Stimulated activated CD8-positive, alpha-beta memory T cell treated with anti-CD3 and anti-CD28 coated beads, Interleukin-12 subunit alpha, Interleukin-12 subunit beta, amount 100 ng/mL, for 4 hours (primary cell): Measurements from ENCODE around the gene TMEM131.

Source experiments
- DNase-seq: peaks from one replicate; pipeline ENCODE4 v3.0.0-alpha.2; 2020; ENCODE audit warnings: low read depth

The TMEM131 gene

DNA sequence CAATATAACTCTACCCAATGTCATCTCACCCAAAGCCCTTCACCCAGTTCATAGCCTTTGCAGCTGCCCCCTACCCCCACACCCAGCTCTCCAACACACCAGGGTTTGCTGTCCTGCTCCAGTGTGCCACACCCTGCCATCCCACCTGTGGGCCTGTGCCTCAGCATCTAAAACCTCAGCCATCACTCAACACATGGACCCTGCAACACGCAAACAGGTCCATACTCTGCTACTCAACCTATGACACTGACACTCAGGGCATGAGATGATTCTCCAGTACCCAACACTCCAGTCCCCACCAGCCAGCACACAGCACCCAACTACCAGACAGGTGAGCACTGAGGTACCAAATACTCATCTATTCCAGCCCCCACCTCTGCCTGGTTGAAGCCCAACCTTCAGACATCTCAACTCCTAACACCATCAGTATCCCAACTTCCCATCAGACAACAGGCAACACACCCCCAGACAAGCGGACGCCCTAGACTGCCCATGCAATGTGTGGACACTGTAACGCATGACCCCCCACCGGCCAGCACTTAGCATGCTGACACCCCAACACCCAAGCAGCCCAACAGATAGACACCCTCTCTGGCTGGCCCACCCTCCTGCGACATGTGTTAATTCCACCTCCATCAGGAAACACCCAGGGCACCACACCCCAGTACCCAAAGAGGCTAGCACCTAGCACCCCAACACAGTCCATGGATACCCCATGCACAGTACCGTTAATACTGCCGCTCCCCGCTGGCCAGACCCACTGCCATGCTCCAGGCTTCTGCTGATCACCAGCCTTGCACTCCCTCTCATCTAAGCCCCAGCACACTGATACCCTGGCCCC lies 257.3 kb downstream of the TMEM131 start:
- DNase-seq: no peak

DNA sequence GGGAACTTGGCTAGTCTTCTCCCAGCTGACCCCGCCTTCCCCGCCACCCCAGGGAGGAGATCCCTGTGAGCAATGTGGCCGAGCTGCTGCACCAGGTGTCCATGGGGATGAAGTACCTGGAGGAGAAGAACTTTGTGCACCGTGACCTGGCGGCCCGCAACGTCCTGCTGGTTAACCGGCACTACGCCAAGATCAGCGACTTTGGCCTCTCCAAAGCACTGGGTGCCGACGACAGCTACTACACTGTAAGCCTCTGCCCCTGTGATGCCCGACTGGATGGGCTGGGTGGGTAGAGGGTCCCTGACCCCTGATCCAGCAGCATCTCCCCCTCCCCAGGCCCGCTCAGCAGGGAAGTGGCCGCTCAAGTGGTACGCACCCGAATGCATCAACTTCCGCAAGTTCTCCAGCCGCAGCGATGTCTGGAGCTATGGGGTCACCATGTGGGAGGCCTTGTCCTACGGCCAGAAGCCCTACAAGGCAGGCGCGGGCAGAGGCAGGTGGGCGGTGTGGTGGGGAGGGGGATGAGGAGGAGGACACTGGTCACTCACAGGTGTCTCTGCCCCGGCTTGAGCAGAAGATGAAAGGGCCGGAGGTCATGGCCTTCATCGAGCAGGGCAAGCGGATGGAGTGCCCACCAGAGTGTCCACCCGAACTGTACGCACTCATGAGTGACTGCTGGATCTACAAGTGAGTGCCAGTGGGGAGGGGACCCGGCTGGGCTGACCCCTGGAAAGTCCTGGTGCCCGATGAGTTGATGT lies 258.1 kb downstream of the TMEM131 start:
- DNase-seq: no peak

DNA sequence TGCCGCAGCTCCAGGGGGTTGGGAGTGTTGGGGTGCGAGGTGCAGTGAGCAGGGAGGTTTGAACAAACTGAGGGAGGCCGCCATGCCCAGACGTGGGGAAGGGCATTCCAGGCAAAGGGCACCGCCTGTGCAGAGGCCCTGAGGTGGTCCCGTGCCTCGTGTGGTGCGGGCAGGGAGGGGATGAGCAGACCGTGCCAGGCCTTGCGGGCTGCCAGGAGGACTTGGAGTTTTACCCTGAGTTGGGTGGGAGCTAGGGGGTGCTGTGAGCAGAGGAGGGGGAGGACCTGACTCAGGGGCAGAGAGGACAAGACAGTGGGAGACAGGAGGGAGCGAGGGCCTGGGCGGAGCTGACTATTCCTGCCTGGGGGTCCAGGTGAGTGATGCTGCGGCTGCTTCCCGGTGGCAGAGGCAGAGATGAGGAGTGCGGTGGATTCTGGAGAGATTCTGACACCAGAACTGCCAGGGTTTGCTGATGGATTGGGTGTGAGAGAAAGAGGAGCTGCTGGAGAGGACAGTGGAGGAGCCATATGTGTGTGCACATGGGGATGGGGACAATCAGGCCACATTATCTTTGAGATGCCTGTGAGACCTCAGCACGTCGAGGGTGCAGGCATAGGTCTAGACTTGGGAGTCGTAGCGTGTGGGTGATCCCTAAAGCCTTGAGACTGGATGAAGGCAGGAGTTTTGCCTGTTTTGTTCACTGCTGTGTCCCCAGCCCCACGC lies 259.0 kb downstream of the TMEM131 start:
- DNase-seq: no peak

DNA sequence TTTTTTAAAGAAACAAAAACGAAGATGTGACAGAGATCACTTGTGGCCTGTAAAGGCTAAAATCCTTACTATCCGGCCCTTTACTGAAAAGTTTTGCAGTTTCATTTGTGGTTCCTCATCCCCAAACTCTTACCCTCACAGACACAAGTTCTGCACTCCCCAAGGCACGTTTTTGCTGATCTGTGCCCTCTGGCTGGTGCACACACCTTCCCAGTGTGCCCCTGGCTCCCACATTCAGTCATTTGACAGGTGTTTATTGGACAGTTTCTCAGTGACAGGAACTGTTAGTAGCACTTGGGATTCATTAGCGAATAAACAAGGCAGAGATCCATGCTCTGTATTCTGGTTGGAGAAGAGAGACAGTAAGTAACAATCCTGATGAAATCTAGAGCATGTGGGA lies 259.6 kb downstream of the TMEM131 start:
- no peak for DNase-seq

DNA sequence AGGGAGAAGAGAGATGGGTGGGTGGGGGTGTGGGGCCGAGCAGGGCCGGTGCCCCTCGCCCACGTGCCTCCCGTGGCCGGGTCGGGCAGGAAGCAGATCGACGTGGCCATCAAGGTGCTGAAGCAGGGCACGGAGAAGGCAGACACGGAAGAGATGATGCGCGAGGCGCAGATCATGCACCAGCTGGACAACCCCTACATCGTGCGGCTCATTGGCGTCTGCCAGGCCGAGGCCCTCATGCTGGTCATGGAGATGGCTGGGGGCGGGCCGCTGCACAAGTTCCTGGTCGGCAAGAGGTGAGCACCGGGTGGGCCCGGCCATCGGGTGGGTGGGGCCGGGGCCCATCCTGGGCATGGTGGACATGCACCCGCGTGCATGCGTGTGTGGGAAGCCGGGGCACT lies 260.6 kb downstream of the TMEM131 start:
- DNase-seq: no peak

DNA sequence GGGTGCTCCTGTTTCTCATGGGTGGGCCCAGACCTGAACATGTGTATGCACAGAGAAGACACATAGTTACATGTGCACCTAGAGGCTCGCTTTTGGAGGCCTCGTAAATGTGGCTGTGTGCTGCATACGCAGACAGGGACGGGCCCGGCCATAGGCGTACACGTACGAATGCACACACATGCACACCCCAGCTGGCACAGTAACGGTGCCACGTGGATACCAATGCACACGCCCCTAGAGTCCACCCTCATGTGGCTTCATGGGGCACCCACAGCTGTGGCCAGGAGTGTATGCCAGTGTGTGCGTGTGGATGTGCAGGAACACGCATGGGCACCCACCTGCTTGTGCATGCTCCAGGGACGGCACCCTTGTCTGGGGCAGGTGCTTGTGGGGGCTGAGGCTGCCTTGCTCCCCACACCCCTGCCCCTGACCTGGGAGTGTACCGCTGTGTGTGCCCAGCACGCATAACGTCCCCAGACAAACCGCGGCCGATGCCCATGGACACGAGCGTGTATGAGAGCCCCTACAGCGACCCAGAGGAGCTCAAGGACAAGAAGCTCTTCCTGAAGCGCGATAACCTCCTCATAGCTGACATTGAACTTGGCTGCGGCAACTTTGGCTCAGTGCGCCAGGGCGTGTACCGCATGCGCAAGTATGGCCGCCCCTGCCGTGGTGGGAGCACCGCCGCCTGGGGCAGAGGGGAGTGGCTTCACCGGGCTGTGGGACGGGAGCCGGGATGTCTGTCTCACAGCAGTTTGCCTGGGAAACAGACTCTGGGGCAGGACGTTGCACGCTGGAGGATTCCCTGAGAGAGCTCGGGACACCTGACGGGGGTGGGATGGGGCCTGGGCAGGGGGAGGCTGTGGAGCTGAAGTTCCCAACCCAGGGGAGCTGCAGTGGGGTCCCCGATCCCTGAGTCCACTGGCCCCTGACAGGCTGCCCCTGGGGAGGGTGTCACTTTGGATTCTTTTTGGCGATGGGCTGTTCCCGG lies 261.4 kb downstream of the TMEM131 start:
- DNase-seq: no peak

DNA sequence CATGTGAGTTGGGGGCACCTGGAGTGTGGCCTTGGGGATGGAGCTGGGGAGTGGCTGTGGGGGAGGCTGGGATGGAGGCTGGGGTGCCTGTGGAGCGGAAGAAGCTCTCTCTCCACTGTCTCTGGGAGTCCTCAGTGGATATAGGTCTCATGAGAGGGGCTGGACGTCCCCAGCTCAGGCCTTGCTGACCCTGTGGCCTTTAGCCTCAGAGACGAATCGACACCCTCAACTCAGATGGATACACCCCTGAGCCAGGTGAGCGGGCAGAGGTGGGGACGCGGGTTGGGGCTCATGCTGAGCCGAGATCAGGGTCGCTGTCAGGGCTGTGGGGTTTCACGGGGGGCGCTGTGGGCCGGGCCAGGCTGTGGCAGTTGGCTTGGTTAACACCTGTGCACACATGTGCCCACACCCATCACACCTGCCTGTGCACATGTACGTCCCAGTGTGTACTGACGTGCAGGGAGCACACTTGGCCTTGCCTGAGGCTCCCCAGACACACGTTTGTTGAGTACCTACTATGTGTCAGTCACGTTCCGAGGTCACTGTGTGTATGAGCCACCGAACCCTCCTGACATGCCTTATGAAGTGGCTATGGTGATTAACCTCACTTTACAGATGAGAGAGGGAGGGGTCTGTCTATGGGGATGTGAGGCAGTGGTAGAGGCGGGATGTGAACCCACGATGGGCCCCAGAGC lies 262.3 kb downstream of the TMEM131 start:
- no peak for DNase-seq

DNA sequence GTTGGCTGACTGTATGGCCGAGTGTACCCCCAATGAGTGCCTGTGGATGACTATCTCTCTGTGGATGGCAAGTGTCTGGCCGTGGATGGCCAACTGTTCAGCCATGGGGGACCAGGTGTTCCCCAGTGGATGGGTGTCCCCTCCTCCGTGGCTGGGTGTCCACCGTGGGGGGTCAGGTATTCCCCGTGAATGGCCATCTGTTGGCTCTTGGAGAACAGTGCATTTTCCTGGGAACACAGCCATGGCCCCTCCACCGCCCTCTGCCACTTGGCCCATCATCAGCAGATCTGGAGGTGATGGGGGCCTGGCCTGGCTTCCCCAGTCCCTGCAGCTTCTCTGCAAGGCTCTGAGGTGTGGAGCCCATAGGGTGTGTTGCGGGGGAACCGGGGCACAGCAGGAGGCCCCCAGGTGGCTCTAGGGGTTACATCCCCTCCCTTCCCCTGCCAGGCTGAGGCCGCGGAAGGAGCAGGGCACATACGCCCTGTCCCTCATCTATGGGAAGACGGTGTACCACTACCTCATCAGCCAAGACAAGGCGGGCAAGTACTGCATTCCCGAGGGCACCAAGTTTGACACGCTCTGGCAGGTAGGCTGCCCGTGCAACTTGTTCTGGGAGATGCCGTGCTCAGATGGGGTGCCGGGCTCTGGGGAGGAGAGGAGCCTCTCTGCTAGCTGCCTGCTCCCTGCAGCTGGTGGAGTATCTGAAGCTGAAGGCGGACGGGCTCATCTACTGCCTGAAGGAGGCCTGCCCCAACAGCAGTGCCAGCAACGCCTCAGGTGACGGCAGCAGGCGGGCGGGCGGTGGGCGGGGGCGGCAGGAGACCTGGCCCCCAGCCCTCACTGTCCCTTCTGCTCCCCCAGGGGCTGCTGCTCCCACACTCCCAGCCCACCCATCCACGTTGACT lies 263.1 kb downstream of the TMEM131 start:
- no peak for DNase-seq

DNA sequence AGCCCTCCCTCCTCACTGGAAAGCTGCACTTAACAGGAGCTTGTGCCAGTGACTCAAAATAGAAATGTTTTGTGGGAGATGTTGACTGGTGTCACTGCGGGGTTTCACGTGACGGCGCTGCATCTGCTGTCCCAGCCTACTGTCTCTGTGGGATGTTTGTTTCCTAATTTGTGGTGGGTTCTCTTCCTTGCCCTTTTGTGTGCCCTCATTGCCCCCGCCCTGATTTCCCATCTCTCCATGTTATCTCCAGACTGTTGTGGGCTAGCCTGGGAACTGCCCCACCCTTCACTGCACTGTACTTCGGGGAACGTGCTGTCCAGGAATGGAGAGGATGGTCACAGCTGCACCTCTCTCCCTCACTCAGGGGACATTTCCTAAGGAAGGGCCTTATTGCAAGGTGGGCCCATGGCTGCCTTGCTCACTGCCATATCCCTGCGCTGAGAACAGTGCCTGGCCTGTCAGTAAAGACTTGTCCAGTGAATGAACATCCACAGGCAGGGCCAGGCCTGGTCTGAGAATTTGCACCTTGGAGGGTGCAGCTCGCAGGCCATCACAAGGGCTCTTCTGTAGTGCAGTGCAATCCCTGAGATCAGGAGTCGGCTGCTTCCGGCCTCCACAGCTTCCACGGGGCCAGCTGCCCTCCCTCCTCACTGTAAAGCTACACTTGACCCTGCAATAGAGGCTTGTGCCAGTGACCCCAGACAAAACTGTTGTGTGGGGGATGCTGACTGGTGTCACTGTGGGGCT lies 264.3 kb downstream of the TMEM131 start:
- DNase-seq: no peak

DNA sequence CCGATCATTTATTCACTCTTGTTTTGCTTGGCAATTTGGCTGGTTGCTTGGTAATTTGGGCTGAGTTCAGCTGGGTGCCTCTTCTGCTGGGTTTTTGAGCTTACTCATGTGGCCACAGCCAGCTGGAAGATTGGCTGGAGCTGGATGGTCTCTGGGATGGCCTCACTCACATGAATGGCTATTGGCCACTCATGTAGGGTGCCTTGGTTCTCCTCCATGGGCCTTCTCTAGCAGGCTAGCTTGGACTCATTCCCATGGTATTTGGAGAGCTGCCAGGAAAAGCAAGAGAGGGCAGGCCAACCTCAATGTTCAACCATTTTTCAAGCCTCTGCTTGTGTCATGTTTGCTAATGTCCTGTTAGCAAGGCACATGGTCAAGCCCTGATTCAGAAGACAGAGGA lies 265.5 kb downstream of the TMEM131 start:
- DNase-seq: no peak

DNA sequence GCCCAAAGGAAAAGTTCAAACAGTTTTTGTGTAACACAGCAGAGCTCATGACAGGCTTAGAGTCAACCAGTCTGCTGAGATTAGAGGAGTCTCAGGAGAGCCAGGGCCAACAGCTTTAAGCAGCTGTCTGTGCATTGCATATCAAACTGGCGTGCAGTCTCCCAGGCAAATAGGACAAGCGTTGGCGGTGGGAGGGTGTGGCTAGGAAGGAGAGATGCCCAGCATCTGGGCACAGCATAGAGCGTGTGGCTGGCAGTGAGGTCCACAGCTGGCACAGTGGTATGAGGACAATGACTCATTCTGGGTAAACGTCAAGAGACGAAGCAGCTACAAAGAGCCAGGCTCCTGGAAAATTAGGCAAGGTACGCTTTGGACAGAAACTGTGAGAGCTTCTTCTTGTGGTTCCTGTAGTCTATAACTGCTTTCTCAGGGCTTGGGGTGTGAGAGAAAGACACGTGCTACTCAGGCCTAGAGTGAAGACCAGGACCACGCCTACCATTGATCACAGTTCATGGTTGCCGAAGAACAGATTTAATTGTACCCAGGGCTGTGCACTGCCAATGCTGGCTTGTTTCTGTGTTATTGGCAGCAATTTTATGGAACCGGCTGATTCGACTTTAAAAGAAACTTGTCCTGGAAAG lies 267.5 kb downstream of the TMEM131 start:
- DNase-seq: no peak

DNA sequence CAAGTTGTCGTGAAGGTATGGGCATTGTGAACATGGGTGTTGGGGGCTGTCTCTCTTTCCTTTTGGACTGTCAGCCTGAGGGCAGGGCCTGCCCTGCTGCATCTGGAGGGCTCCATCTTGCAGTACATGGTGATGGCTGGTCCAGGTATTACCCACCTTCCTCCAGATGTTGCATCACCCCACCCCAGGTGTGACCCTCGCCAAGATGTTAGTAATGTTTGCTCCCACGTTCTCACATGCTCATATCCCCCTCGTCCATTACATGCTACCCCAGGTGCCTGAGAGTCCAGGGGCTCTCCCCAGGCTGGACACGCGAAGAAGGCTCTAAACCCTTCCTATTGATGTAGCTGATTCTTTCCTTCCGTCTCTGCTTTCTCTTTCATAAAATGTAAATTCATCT lies 268.5 kb downstream of the TMEM131 start:
- DNase-seq: no peak

DNA sequence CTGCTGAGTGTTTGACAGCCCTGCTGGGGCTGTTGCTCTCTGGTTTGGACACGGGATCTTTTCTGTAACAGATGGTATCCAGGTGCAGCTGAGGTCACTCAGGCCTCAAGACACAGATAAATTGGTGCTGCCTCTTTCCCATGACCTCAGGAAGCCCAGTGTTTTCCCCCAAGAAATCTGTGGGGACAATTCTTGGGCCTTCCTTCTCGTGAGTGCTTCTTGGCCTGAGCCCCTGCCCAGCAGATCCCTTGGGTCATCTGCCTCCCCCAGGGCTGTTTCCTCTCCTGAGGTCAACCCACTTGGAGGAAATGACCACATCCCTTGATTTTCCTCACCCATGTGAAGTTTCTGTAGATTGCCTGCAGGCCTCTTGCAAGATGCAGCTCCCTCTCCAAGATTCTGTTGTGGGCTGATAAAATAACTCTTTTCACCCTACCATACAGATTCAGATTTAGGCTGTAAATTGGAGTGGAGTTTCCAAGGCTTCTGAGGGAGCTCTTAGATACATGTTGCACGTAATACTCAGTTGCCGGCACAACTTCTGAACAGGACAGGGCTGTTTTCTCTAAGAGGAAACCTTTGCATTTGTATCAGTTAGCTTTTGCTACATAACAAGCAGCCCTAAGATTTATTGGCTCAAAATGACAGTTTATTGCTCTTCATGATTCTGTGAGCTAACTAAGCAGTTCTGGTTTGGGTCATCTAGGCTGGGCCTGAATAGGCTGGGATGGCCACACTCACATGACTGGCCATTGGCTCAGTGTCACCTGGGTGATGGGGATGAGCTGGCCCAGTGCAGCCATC lies 269.3 kb downstream of the TMEM131 start:
- DNase-seq: no peak

DNA sequence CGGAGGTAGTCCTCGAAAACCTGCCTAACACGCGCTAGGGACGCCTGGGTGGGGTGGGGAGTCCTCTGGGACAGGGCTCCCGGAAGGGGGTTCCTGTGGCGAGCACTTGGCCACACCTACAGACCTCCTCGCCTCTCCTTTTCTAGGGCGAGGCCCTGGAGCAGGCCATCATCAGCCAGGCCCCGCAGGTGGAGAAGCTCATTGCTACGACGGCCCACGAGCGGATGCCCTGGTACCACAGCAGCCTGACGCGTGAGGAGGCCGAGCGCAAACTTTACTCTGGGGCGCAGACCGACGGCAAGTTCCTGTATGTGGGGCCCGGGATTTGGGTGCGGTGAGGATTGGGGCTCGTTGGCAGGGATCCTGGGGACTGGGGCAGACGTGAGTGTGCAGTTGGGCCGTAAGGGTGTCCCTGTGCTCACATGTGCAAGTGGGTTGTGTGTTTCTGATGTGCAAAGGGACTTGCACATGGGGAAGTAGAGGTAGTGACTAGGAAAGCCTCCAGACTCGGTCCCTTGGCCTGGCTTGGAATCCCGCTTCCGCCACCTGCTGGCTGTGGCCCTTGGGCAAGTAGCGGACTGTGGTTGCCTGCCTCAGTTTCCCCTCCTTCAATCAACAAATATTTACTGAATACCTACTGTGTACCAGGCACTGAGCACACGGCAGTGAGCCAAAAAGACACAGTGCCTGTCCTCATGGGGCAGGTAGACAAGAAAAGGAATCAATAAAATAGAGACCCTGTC lies 270.6 kb downstream of the TMEM131 start:
- DNase-seq: no peak

DNA sequence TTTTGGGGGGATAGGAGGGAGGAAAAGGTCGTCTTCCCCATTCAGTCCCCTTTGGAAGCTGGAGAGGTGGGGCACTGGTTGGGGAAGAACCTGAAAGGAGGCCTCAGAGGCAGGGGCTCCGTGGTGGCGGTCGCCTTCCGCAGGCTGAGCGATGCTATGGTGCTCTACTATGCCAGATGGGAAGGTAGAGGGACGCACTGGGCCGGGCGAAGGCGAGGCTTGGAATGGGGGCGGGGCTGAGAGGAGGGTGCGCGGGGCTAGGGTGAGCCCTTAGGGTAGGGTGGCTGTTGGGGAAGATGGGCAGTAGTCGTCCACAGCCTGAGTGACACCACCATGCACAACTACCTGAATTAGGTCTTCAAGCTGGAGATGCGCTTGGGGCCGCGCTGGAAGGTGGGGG lies 271.2 kb downstream of the TMEM131 start:
- DNase-seq: no peak

DNA sequence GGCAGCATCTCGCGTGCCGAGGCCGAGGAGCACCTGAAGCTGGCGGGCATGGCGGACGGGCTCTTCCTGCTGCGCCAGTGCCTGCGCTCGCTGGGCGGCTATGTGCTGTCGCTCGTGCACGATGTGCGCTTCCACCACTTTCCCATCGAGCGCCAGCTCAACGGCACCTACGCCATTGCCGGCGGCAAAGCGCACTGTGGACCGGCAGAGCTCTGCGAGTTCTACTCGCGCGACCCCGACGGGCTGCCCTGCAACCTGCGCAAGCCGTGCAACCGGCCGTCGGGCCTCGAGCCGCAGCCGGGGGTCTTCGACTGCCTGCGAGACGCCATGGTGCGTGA lies 271.7 kb downstream of the TMEM131 start:
- DNase-seq: no peak
